ENCODE results near the gene RPAIN. TPM values are rescaled to one million over a fixed set of nuclear protein-coding genes. Genes with fewer than 3 reads are reported as not detected.

Gene RPAIN
- total RNA-seq, 1 experiment from 2014 or later = 36.7 TPM

DNA sequence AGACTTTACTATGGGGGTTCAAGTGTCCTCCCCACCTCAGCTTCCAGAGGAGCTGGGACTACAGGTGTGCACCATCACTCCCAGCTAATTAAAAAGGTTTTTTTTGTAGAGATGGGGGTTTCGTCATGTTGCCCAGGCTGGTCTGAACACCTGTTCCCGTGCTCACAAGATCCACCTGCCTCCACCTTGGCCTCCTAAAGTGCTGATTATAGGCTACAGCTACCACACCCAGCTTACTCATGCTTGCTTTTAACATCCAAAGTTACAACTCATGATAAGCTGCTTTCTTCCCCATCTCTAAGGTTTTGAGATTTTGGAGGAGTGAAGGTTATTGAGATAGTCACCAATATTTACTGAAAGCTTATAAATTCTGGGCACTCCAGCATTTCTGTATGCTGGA is 3.1 kb upstream of the RPAIN start:
- Histone ChIP-seq H3K4me1 (ENCODE audit: control insufficient read depth, insufficient read depth, low read length) (peaks cover 35% of the 10 kb centered on the region), H3K27me3 (ENCODE audit: control insufficient read depth, insufficient read depth, low read length) (no peaks in the 10 kb centered on the region), H3K27ac (ENCODE audit: low read length) (no peak overlapping the region), H3K4me3 (ENCODE audit: low read depth in 2 of 2, low read length in 2 of 2) (peak overlapping the region in 1 of 2 experiments; percentile 14; a peak in 1 of 4 replicates), H3K9me3 (ENCODE audit: control insufficient read depth, insufficient read depth, low read depth, low read length) (no peaks in the 10 kb centered on the region), H3K36me3 (ENCODE audit: control insufficient read depth, insufficient read depth, low read length) (peaks cover 26% of the 10 kb centered on the region)
- TF ChIP-seq POLR2AphosphoS5 (IDR thresholded peaks at IDR 0.05; ENCODE audit: low read depth, low read length) = no peak
- TF ChIP-seq, protein P1, sequence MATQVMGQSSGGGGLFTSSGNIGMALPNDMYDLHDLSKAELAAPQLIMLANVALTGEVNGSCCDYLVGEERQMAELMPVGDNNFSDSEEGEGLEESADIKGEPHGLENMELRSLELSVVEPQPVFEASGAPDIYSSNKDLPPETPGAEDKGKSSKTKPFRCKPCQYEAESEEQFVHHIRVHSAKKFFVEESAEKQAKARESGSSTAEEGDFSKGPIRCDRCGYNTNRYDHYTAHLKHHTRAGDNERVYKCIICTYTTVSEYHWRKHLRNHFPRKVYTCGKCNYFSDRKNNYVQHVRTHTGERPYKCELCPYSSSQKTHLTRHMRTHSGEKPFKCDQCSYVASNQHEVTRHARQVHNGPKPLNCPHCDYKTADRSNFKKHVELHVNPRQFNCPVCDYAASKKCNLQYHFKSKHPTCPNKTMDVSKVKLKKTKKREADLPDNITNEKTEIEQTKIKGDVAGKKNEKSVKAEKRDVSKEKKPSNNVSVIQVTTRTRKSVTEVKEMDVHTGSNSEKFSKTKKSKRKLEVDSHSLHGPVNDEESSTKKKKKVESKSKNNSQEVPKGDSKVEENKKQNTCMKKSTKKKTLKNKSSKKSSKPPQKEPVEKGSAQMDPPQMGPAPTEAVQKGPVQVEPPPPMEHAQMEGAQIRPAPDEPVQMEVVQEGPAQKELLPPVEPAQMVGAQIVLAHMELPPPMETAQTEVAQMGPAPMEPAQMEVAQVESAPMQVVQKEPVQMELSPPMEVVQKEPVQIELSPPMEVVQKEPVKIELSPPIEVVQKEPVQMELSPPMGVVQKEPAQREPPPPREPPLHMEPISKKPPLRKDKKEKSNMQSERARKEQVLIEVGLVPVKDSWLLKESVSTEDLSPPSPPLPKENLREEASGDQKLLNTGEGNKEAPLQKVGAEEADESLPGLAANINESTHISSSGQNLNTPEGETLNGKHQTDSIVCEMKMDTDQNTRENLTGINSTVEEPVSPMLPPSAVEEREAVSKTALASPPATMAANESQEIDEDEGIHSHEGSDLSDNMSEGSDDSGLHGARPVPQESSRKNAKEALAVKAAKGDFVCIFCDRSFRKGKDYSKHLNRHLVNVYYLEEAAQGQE (IDR thresholded peaks at IDR 0.05; ENCODE audit: insufficient read depth in 1 of 2, low read depth in 2 of 2, low read length in 1 of 2) = no peak
- no peak for TF ChIP-seq TCF7L2 (IDR thresholded peaks at IDR 0.05; ENCODE audit: low read depth, low read length)
- TF ChIP-seq, protein P2, sequence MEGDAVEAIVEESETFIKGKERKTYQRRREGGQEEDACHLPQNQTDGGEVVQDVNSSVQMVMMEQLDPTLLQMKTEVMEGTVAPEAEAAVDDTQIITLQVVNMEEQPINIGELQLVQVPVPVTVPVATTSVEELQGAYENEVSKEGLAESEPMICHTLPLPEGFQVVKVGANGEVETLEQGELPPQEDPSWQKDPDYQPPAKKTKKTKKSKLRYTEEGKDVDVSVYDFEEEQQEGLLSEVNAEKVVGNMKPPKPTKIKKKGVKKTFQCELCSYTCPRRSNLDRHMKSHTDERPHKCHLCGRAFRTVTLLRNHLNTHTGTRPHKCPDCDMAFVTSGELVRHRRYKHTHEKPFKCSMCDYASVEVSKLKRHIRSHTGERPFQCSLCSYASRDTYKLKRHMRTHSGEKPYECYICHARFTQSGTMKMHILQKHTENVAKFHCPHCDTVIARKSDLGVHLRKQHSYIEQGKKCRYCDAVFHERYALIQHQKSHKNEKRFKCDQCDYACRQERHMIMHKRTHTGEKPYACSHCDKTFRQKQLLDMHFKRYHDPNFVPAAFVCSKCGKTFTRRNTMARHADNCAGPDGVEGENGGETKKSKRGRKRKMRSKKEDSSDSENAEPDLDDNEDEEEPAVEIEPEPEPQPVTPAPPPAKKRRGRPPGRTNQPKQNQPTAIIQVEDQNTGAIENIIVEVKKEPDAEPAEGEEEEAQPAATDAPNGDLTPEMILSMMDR (IDR thresholded peaks at IDR 0.05) = no peak
- no peak for TF ChIP-seq SIN3A (IDR thresholded peaks at IDR 0.05; ENCODE audit: borderline replicate concordance, insufficient read depth, low read depth, low read length)
- DNase-seq (ENCODE audit: low read depth, low spot score) (no peak), ATAC-seq (no peak)
- CTCF ChIA-PET = interaction anchor here (0.6 kb wide), 1 partner anchor 26 kb away, joined by 7 read pairs; no protein-coding TSS in a partner anchor
- POLR2A ChIA-PET = no interaction called here
- in situ Hi-C loops (cut with HindIII; ENCODE audit: low pct_unique_long_range_greater_than_20kb, low sequenced_read_pairs) (no loop called here), intact Hi-C loops (cut with micrococcal nuclease; ENCODE audit: unreplicated experiment) (no loop called here)
- no TSS peak for BruUV-seq (replicated peaks)

DNA sequence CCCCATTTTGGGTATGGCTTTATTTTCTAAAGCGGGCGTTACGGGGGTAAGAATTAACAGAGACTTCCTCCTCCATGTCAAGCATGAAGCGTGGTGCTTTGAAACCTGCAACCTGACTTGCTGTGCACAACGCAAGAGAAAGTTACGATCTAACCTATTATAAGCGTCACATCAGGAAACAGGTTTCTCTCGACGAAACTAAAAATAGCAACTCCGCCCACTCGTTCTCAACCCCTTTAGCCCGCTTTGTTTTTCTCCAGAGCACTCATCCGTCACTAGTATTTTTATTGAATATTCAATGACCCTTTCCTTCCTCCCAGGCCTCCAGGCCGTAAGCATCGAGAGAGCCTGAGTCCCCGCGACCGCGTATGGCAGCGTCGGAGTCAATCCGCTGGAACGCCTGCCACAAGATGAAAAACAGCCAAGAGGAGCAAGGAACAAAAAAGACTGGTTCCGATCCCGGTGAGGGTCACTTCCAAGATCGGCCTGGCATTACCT is 1.1 kb upstream of the RPAIN start:
- H3K27me3 ChIP-seq (ENCODE audit: control insufficient read depth, insufficient read depth, low read length) = no peaks in the 10 kb centered on the region
- CTCF ChIA-PET = no interaction called here
- TSS peak; percentile 94 for BruUV-seq (replicated peaks)
- no peaks in the 10 kb centered on the region for H3K9me3 ChIP-seq (ENCODE audit: control insufficient read depth, insufficient read depth, low read depth, low read length)
- H3K27ac ChIP-seq (ENCODE audit: low read length) = peak overlapping the region; percentile 96
- in situ Hi-C loops (cut with HindIII; ENCODE audit: low pct_unique_long_range_greater_than_20kb, low sequenced_read_pairs) = no loop called here
- TF ChIP-seq, protein P2 (IDR thresholded peaks at IDR 0.05) = no peak
- no peak for TF ChIP-seq TCF7L2 (IDR thresholded peaks at IDR 0.05; ENCODE audit: low read depth, low read length)
- TF ChIP-seq POLR2AphosphoS5 (IDR thresholded peaks at IDR 0.05; ENCODE audit: low read depth, low read length) = no peak
- TF ChIP-seq, protein P1 (IDR thresholded peaks at IDR 0.05; ENCODE audit: insufficient read depth in 1 of 2, low read depth in 2 of 2, low read length in 1 of 2) = no peak
- no peak for TF ChIP-seq SIN3A (IDR thresholded peaks at IDR 0.05; ENCODE audit: borderline replicate concordance, insufficient read depth, low read depth, low read length)
- peak; percentile 8 for ATAC-seq
- DNase-seq (ENCODE audit: low read depth, low spot score) = no peak
- peaks cover 22% of the 10 kb centered on the region for H3K36me3 ChIP-seq (ENCODE audit: control insufficient read depth, insufficient read depth, low read length)
- H3K4me1 ChIP-seq (ENCODE audit: control insufficient read depth, insufficient read depth, low read length) = peaks cover 26% of the 10 kb centered on the region
- POLR2A ChIA-PET = interaction anchor here (0.9 kb wide), 1 partner anchor 20 kb away, joined by 3 read pairs; the partner anchor contains the start of gene C1QBP
- intact Hi-C loops (cut with micrococcal nuclease; ENCODE audit: unreplicated experiment) = no loop called here
- H3K4me3 ChIP-seq (ENCODE audit: low read depth in 2 of 2, low read length in 2 of 2) = peak overlapping the region; percentile 74 to 96

Data from Panc1 (cell line).